Body of pancreas (tissue), 4 donors: Measurements from ENCODE around the gene ABLIM3.

ENCODE experiments used
- CTCF ChIP-seq, 7 experiments: fragments of 450-650 bp in 4 of 7; fragments of 200-600 bp in 3 of 7; sonication (generic) in 3 of 7; IDR thresholded peaks; one replicate each; pipeline ENCODE4 v1.5.1; 2016 to 2019; ENCODE audit warnings: antibody characterized with exemption in 7 of 7
- POLR2A ChIP-seq, 3 donors: fragments of 450-650 bp; IDR thresholded peaks; one replicate each; pipeline ENCODE4 v1.6.1; 2016; ENCODE audit warnings: antibody characterized with exemption in 3 of 3, mild to moderate bottlenecking in 2 of 3

GRCh38 chr5:149121145-149121544, 20.1 kb upstream of the ABLIM3 start:
- no peak for TF ChIP-seq CTCF (IDR thresholded peaks at IDR 0.05)
- TF ChIP-seq POLR2A (IDR thresholded peaks at IDR 0.05), result no peak
